ENCODE results near the gene MCCD1. TPM values are rescaled to one million over a fixed set of nuclear protein-coding genes. Genes with fewer than 3 reads are reported as not detected.

MCCD1 gene
- total RNA-seq, 4 donors from 2014 or later = not detected

DNA sequence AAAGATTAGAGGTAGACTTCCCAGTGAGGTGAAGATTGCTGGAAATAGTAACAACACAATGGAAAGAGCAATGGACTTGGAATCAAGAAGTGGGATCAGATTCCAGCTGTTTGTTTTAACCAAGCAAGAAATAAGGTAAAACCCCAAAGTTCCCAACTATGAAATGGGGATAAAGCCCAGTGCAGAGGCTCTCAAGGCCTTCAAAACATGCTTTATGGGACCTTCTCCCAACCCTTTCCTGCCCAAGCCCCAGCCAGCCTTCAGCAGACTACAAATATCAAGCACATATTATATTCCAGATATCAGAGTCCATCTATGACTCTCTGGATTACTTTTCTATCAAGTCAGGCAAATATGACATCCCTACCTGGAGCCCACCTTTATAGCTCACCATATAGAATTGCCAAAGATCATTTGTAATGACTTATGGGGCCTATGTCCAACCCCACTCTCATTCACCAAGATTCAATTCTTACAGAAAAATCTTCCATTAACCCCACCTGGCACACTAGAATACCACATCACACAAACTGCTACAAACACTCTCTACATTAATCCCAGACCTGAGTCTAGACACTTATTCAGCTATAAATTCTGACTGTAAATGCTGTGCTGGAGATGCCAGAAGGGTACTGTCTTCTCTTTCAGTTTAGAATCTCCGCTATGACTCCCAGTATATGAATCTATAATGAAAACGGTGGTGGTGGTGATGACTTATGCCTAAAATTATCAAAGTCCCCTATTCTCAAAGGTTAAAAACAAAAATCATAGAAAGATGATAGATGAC, 7.0 kb downstream of the MCCD1 start:
- no peak for DNase-seq
- no peaks in the 10 kb centered on the region for H3K9me3 ChIP-seq
- H3K36me3 ChIP-seq = peaks cover 0 to 96% (median 0%) of the 10 kb centered on the region in 3 donors
- H3K27me3 ChIP-seq = no peaks in the 10 kb centered on the region
- H3K4me1 ChIP-seq = peaks cover 0 to 31% (median 18%) of the 10 kb centered on the region in 4 donors
- H3K4me3 ChIP-seq = no peak overlapping the region
- no peak overlapping the region for H3K27ac ChIP-seq
- TF ChIP-seq, protein P1, sequence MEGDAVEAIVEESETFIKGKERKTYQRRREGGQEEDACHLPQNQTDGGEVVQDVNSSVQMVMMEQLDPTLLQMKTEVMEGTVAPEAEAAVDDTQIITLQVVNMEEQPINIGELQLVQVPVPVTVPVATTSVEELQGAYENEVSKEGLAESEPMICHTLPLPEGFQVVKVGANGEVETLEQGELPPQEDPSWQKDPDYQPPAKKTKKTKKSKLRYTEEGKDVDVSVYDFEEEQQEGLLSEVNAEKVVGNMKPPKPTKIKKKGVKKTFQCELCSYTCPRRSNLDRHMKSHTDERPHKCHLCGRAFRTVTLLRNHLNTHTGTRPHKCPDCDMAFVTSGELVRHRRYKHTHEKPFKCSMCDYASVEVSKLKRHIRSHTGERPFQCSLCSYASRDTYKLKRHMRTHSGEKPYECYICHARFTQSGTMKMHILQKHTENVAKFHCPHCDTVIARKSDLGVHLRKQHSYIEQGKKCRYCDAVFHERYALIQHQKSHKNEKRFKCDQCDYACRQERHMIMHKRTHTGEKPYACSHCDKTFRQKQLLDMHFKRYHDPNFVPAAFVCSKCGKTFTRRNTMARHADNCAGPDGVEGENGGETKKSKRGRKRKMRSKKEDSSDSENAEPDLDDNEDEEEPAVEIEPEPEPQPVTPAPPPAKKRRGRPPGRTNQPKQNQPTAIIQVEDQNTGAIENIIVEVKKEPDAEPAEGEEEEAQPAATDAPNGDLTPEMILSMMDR (IDR thresholded peaks at IDR 0.05) = no peak
- TF ChIP-seq POLR2A (IDR thresholded peaks at IDR 0.05) = no peak

DNA sequence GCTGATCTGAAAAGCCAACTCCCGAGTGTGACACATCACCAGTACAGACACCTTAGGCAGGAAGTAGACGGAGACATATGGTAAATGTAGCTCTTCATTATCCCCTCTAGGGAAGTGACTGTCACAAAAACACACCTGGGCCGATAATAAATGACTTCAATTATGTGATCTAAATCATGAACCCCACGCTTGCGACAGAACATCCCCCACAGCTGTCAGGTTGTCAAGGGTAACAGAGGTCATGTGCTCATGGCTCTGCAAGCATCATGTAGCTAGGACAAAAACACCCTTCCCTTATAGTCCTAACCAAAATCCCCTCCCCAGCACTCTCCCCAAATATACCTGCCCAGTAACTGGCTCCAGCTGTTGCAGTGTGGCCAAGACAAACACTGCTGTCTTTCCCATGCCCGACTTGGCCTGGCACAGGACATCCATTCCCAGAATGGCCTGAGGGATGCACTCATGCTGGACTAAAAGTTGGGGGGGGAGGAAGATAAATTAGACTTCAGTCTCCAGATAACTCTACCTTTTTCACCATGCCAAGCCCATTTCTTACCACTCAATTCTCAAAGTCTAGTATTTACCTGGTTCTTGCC, 10.1 kb downstream of the MCCD1 start:
- Histone ChIP-seq H3K9me3 (no peaks in the 10 kb centered on the region), H3K4me1 (peaks cover 0 to 43% (median 21%) of the 10 kb centered on the region in 4 donors), H3K27me3 (no peaks in the 10 kb centered on the region), H3K27ac (no peak overlapping the region), H3K4me3 (peak overlapping the region in 2 of 4 donors; percentile 65 to 80), H3K36me3 (peaks cover 0 to 64% (median 0%) of the 10 kb centered on the region in 3 donors)
- no peak for DNase-seq
- TF ChIP-seq, protein P1 (IDR thresholded peaks at IDR 0.05) = no peak
- no peak for TF ChIP-seq POLR2A (IDR thresholded peaks at IDR 0.05)

DNA sequence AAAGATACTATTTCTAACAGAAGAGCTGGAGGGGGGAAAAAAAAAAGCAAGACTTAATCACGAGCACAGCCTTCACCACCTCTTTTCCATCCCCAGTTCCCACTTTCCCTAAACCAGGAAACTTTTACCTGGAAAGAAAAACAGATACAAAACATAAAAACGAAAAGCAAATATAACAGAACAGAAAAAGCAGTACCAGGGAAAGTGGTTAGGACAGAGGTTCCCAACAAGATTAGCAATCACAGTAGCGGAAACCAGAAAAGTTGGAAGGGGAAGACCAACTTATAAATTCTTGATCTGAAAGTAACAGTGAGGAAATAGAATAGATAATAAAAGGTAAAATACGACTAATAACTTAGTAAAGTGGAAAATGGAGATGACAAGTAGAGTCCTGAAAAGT, 11.9 kb downstream of the MCCD1 start:
- Histone ChIP-seq H3K4me1 (peaks cover 0 to 43% (median 21%) of the 10 kb centered on the region in 4 donors), H3K4me3 (peak overlapping the region; percentile 58 to 83 (median 72)), H3K27ac (peak overlapping the region; percentile 84 to 91 (median 90)), H3K36me3 (peaks cover 0 to 46% (median 0%) of the 10 kb centered on the region in 3 donors), H3K27me3 (no peaks in the 10 kb centered on the region), H3K9me3 (no peaks in the 10 kb centered on the region)
- TF ChIP-seq, protein P1 (IDR thresholded peaks at IDR 0.05) = no peak
- no peak for TF ChIP-seq POLR2A (IDR thresholded peaks at IDR 0.05)
- DNase-seq = no peak

DNA sequence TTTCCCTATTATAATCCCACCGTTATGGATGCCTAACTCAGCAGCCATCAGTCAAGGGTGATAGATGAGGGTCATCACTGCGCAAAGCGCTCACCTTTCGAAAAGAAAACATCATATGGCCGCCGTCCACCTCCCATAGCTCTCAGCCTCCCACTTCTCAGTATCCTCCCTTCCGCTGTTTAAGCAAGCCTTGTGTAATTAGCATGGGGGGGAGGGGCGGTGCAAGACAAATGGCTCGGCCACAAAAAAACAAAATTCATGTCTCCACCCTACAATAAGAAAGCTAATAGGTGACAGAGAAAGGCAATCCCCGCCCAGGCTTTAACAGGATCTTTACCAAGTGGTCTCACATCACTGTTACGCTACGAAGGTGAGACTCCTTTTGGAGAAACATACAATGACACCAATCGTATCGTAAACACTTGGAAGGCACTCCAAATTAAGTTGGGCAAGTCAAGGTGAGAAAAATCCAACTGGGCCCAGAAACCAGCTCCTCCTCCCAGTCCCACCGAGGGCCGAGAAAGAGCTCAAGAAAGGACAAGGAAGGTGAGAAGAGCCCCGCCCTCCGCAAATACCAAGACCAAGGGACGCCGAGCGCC, 12.4 kb downstream of the MCCD1 start:
- DNase-seq = peak in 2 of 3 donors; percentile 71 to 72
- no peak for TF ChIP-seq POLR2A (IDR thresholded peaks at IDR 0.05)
- TF ChIP-seq, protein P1 (IDR thresholded peaks at IDR 0.05) = no peak
- H3K27me3 ChIP-seq = no peaks in the 10 kb centered on the region
- peaks cover 0 to 41% (median 0%) of the 10 kb centered on the region in 3 donors for H3K36me3 ChIP-seq
- H3K9me3 ChIP-seq = no peaks in the 10 kb centered on the region
- H3K4me1 ChIP-seq = peaks cover 0 to 43% (median 21%) of the 10 kb centered on the region in 4 donors
- H3K27ac ChIP-seq = peak overlapping the region; percentile 84 to 91 (median 90)
- H3K4me3 ChIP-seq = peak overlapping the region; percentile 58 to 83 (median 72)

DNA sequence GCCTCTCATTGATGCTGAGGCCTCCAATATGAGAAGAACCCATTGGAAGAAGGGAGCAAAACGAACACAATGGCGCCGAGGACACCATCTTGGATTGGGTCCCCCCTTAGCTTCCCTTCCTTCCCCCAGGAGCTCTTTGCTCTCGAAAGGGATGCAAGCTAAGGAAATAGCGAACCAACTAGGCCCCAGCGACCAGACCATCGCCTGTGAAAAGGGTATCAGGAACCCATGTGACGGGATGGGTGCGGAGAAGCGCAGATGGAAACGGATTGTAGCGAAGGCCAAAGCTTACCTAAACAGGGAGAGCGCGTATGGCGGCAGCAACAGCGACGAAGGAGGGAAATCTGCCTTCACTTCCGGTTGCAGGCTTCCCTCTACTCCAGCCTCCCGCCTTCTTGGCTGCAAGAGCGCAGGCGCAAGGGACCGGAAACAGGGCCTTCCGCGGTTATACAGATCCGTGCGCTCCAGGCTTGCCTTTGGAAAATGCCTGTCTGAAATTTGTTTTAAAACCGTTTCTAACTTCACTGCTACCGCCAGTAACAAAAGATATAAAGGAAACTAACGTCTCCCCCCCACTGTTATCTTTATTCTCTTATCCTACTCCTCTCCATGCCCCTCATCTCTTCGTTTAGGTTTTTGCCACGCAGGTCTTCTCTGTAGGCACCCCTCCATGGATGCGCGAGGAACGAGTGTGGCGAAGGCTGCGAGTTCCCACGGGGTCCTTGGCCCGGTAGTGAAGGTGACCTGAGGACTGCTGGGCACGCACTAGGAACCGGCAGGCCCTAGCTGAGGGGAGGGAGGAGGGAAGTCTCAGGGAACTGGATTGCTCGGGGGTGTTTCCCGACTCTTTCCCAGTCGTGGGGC, 13.1 kb downstream of the MCCD1 start, which contains the start of gene DDX39B:
TSS of gene DDX39B (minus strand) at position 346 of the 864 bp plus-strand sequence. CDS start 1,471 bp downstream, outside the sequence.
- Histone ChIP-seq H3K27ac (peak within 1 kb of the TSS; percentile 84 to 91 (median 90)), H3K27me3 (no peaks in the 10 kb centered on the region), H3K36me3 (peaks cover 0 to 34% (median 0%) of the 10 kb centered on the region in 3 donors), H3K9me3 (no peaks in the 10 kb centered on the region), H3K4me1 (peaks cover 0 to 50% (median 21%) of the 10 kb centered on the region in 4 donors), H3K4me3 (peak within 1 kb of the TSS; percentile 58 to 83 (median 72))
- TF ChIP-seq, protein P1 (IDR thresholded peaks at IDR 0.05) = peak in 1 of 6 experiments; percentile 12
- TF ChIP-seq POLR2A (IDR thresholded peaks at IDR 0.05) = peak; percentile 81 to 83
- DNase-seq = peak; percentile 93 to 98 (median 93)

Measured in Peyer's patch (tissue), 4 donors.